ENCODE results near the gene CARD9. TPM values are rescaled to one million over a fixed set of nuclear protein-coding genes. Genes with fewer than 3 reads are reported as not detected.

The CARD9 gene
- 1.1 and 1.7 TPM in 2 replicates for polyA plus RNA-seq (2012; rRNA removed)
- polyA plus RNA-seq (2012; cell fraction: cytosol; rRNA removed), result 0.40 and 1.1 TPM in 2 replicates
- polyA plus RNA-seq (2012; cell fraction: nucleus; rRNA removed), result 6.4 and 12.1 TPM in 2 replicates

GRCh38 chr9:136373300-136374182, at the start of gene CARD9:
TSS of gene CARD9 (minus strand) at chr9:136373669. CDS start at chr9:136372078, 1,591 bp downstream.
- H3K9ac ChIP-seq, result no peak within 1 kb of the TSS
- no peak within 1 kb of the TSS for H3K4me2 ChIP-seq
- peak within 1 kb of the TSS in 1 of 2 experiments; percentile 90; a peak in 2 of 4 replicates for H3K27ac ChIP-seq (ENCODE audit: low read depth in 2 of 2, low read length in 1 of 2)
- no peak for TF ChIP-seq FOXM1 (IDR thresholded peaks at IDR 0.05; ENCODE audit: low read depth)
- no peak for TF ChIP-seq PBX3 (IDR thresholded peaks at IDR 0.05)
- TF ChIP-seq USF1 (IDR thresholded peaks at IDR 0.05; ENCODE audit: borderline replicate concordance, low read depth), result no peak
- TF ChIP-seq NFIC (IDR thresholded peaks at IDR 0.05; ENCODE audit: borderline replicate concordance), result no peak
- no peak for TF ChIP-seq TAF1 (IDR thresholded peaks at IDR 0.05; ENCODE audit: borderline replicate concordance, low read depth, low read length)
- TF ChIP-seq TCF12 (IDR thresholded peaks at IDR 0.05), result no peak
- no peak for TF ChIP-seq MAX (IDR thresholded peaks at IDR 0.05; ENCODE audit: low read depth)
- no peak for TF ChIP-seq GABPA (IDR thresholded peaks at IDR 0.05; ENCODE audit: low read depth)
- TF ChIP-seq NRF1 (IDR thresholded peaks at IDR 0.05; ENCODE audit: low read depth, low read length), result no peak
- no peak for TF ChIP-seq MEF2A (IDR thresholded peaks at IDR 0.05; ENCODE audit: borderline replicate concordance, low read depth)
- no peak for TF ChIP-seq IRF3 (IDR thresholded peaks at IDR 0.05; ENCODE audit: low read depth, low read length)
- no peak for TF ChIP-seq FOXJ3 (CRISPR knock-in tag; IDR thresholded peaks at IDR 0.05)
- TF ChIP-seq YY1 (IDR thresholded peaks at IDR 0.05; ENCODE audit: low read depth), result no peak
- no peak for TF ChIP-seq FOSL2 (IDR thresholded peaks at IDR 0.05; ENCODE audit: borderline replicate concordance, low read depth)
- TF ChIP-seq ELF1 (IDR thresholded peaks at IDR 0.05), result no peak
- TF ChIP-seq JUND (IDR thresholded peaks at IDR 0.05), result no peak
- TF ChIP-seq SIN3A (IDR thresholded peaks at IDR 0.05; ENCODE audit: borderline replicate concordance, low read depth, low read length), result no peak
- TF ChIP-seq TEAD4 (IDR thresholded peaks at IDR 0.05; ENCODE audit: borderline replicate concordance, insufficient read depth), result no peak
- no peak for TF ChIP-seq CHD2 (IDR thresholded peaks at IDR 0.05; ENCODE audit: low read length, partially characterized antibody)
- no peaks in the 10 kb centered on the region for H3K27me3 ChIP-seq (ENCODE audit: insufficient read depth)
- CTCF ChIA-PET, result interaction anchor here (0.6 to 5.5 kb wide), 18 partner anchors 10 to 251 kb away, joined by 3 to 65 read pairs (median 4); partner anchors contain the start of genes DNLZ, GPSM1 and SNAPC4
- H3F3A ChIP-seq (replicated peaks; ENCODE audit: insufficient read depth), result no peaks in the 10 kb centered on the region
- DNase-seq, result peak; percentile 83
- no peaks in the 10 kb centered on the region for H3K79me2 ChIP-seq (ENCODE audit: insufficient read depth)
- WGBS (ENCODE audit: low lambda C conversion rate), result 70% methylated on average over 18 of the region's 27 CpGs
- peak within 1 kb of the TSS in 1 of 2 experiments; percentile 21; a peak in 1 of 4 replicates for H3K4me3 ChIP-seq (ENCODE audit: low read depth in 2 of 2, low read length in 1 of 2)
- H3K4me1 ChIP-seq (ENCODE audit: control insufficient read depth in 1 of 2, insufficient read depth in 2 of 2, low read depth in 1 of 2, low read length in 1 of 2), result peaks cover 0 to 43% of the 10 kb centered on the region in 2 experiments; a peak in 1 of 4 replicates
- no peaks in the 10 kb centered on the region for H4K20me1 ChIP-seq (ENCODE audit: insufficient read depth)
- peaks cover 0 to 24% of the 10 kb centered on the region in 2 experiments for H3K36me3 ChIP-seq (replicated peaks in 1 of 2; ENCODE audit: control insufficient read depth in 1 of 2, insufficient read depth in 2 of 2, low read length in 1 of 2)
- H3K9me3 ChIP-seq, result no peaks in the 10 kb centered on the region
- no peak within 1 kb of the TSS for H2AFZ ChIP-seq (ENCODE audit: low read depth)
- no peaks in the 10 kb centered on the region for H3K9me2 ChIP-seq
- POLR2A ChIA-PET, result interaction anchor here (0.5 to 3.7 kb wide), 7 partner anchors 8 to 264 kb away, joined by 3 to 36 read pairs (median 5); partner anchors contain the start of gene DNLZ

Data from SK-N-SH (cell line).